K562 (cell line): Measurements from ENCODE around the gene PTPRT. TPM values are rescaled to one million over a fixed set of nuclear protein-coding genes. Genes with fewer than 3 reads are reported as not detected.

Experiments used
- ATAC-seq: fragments of 200-7000 bp; cut with Tn5 transposase; 3 replicates; pipeline ENCODE4 v1.9.1; 2020; ENCODE audit warnings: moderate library complexity
- BruUV-seq: library from RNA; stranded (reverse); fragments of 400-500 nt; replicated peaks from 2 replicates; lab custom pipeline; 2021; lab: Mats Ljungman, UMichigan
- CTCF ChIA-PET: fragments of 300-600 bp; formaldehyde crosslinking; extraction: SDS; loops from one replicate; lab custom pipeline; 2021; ENCODE audit warnings: low intra/inter-chr PET ratio; lab: Yijun Ruan, JAX
- POLR2A ChIA-PET: fragments of 300-600, 350-650 bp; sonication (Branson Sonifier 250); formaldehyde crosslinking; extraction: SDS; loops from one replicate; lab custom pipeline; 2021; ENCODE audit warnings: antibody characterized with exemption, inconsistent platforms; lab: Yijun Ruan, JAX
- DNase-seq, 4 experiments: peaks; one replicate each; pipeline versions ENCODE4 v3.0.0 to v3.0.0-alpha.2; 2011 to 2018; ENCODE audit warnings: low spot score in 3 of 4, mixed read lengths in 3 of 4; ENCODE audit errors: extremely low read depth in 1 of 4
- FAIRE-seq: peaks from 2 replicates; lab custom pipeline; 2011; peaks lifted over from hg19 to GRCh38; lab: Jason Lieb, UNC
- H2AFZ ChIP-seq: 2 replicates; pipeline ENCODE4 v1.6.0; 2011; ENCODE audit warnings: low read depth, low read length, control low read depth, inconsistent platforms
- H3K27ac ChIP-seq: fragments of 200-600 bp; 3 replicates; pipeline ENCODE4 v1.8.0; 2011; ENCODE audit warnings: low read depth, mild to moderate bottlenecking, control low read depth, inconsistent platforms, low read length, moderate library complexity, mixed read lengths; ENCODE audit errors: extremely low read depth
- H3K27me3 ChIP-seq, 2 experiments: fragments of 300-600 bp in 1 of 2; 2 replicates in 1 of 2; 3 replicates in 1 of 2; pipeline versions ENCODE4 v1.6.0 to v1.8.0; 2011; ENCODE audit warnings: inconsistent platforms in 2 of 2, low read length in 2 of 2, mild to moderate bottlenecking in 1 of 2, mixed read lengths in 1 of 2, moderate library complexity in 1 of 2; ENCODE audit not compliant: control insufficient read depth in 2 of 2, insufficient read depth in 2 of 2
- H3K36me3 ChIP-seq: fragments of 300-600 bp; 3 replicates; pipeline ENCODE4 v1.8.0; 2011; ENCODE audit warnings: mild to moderate bottlenecking, low read length, inconsistent platforms; ENCODE audit not compliant: control insufficient read depth, insufficient read depth
- H3K4me1 ChIP-seq, 2 experiments: fragments of 200-600 bp in 1 of 2; replicated peaks in 1 of 2; 2 replicates in 1 of 2; 3 replicates in 1 of 2; pipeline versions ENCODE4 v1.5.1 to v1.8.0; 2011; ENCODE audit warnings: inconsistent platforms in 2 of 2, low read length in 2 of 2, mild to moderate bottlenecking in 1 of 2, mixed read lengths in 1 of 2, moderate library complexity in 1 of 2; ENCODE audit not compliant: control insufficient read depth in 2 of 2, insufficient read depth in 2 of 2
- H3K4me2 ChIP-seq: 2 replicates; pipeline ENCODE4 v1.6.1; 2011; ENCODE audit warnings: low read length, control low read depth, inconsistent platforms, mixed read lengths; ENCODE audit not compliant: insufficient read depth
- H3K4me3 ChIP-seq: fragments of 200-600 bp; sonication (generic), shearing (Covaris generic); 2 replicates; pipeline ENCODE4 v1.5.1; 2016; ENCODE audit warnings: control low read depth, inconsistent platforms
- H3K79me2 ChIP-seq: fragments of 200-600 bp; 3 replicates; pipeline ENCODE4 v1.8.0; 2011; ENCODE audit warnings: low read length, inconsistent platforms; ENCODE audit not compliant: control insufficient read depth, insufficient read depth
- H3K9ac ChIP-seq, 2 experiments: 2 replicates each; pipeline versions ENCODE4 v1.6.0 to v1.6.1; 2011; ENCODE audit warnings: low read depth in 2 of 2, low read length in 2 of 2, control low read depth in 1 of 2, inconsistent platforms in 1 of 2, mild to moderate bottlenecking in 1 of 2, mixed read lengths in 1 of 2; ENCODE audit not compliant: insufficient read depth in 1 of 2
- H3K9me1 ChIP-seq: one replicate; pipeline ENCODE4 v1.6.0; 2011; ENCODE audit warnings: inconsistent platforms, mild to moderate bottlenecking, low read length, moderate library complexity; ENCODE audit not compliant: control insufficient read depth, insufficient read depth
- H3K9me3 ChIP-seq: replicated peaks from 2 replicates; pipeline ENCODE4 v1.5.1; 2011; ENCODE audit warnings: low read depth, low read length, inconsistent platforms; ENCODE audit not compliant: control insufficient read depth, insufficient read depth
- H4K20me1 ChIP-seq: replicated peaks from 2 replicates; pipeline ENCODE4 v1.6.1; 2011; ENCODE audit warnings: low read length, inconsistent platforms, mixed read lengths; ENCODE audit not compliant: control insufficient read depth, insufficient read depth
- ATF4 ChIP-seq: fragments of 450-650 bp; formaldehyde crosslinking; IDR thresholded peaks from 2 replicates; pipeline ENCODE4 v1.4.0; 2022; ENCODE audit warnings: mild to moderate bottlenecking, moderate library complexity
- MBD1 ChIP-seq: fragments of 250-450 bp; sonication (Bioruptor Pico); IDR thresholded peaks from 2 replicates; pipeline ENCODE4 v1.8.0; 2022; ENCODE audit warnings: inconsistent platforms
- NELFE ChIP-seq: IDR thresholded peaks from 2 replicates; pipeline ENCODE4 v1.6.1; 2011; ENCODE audit warnings: mild to moderate bottlenecking; ENCODE audit not compliant: insufficient read depth, insufficient read length
- PTTG1 ChIP-seq: fragments of 450-650 bp; IDR thresholded peaks from 2 replicates; pipeline ENCODE4 v1.6.1; 2016; ENCODE audit warnings: low read depth, mild to moderate bottlenecking, missing genetic modification characterization, missing compliant biosample characterization
- SRSF3 ChIP-seq: fragments of 200-400 bp; formaldehyde crosslinking; IDR thresholded peaks from 2 replicates; pipeline ENCODE4 v1.6.1; 2016; ENCODE audit warnings: mild to moderate bottlenecking, low read length, moderate library complexity; ENCODE audit not compliant: insufficient read depth
- SUPT5H ChIP-seq: fragments of 450-650 bp; IDR thresholded peaks from 2 replicates; pipeline ENCODE4 v1.6.1; 2016
- WGBS: fragments of 100-300 bp; shearing (Covaris generic); methylation state at CpG from one replicate; pipeline ENCODE4 v1.1.6; 2016; ENCODE audit warnings: low coverage, mixed read lengths; ENCODE audit not compliant: insufficient coverage; ENCODE audit errors: missing lambda C conversion rate; 5-methylcytosine and 5-hydroxymethylcytosine counted together
- in situ Hi-C: fragments of 300-500 bp; cut with MboI; formaldehyde crosslinking; loops from 4 replicates; pipeline ENCODE4 v1.15.0; 2018; ENCODE audit warnings: inconsistent platforms, mixed read lengths
- intact Hi-C: fragments of 100-400 bp; cut with micrococcal nuclease; formaldehyde crosslinking; loops from 2 replicates; pipeline ENCODE4 v1.14.2; 2022
- polyA plus RNA-seq, 8 experiments: library from polyadenylated mRNA; depleted of rRNA in 4 of 8; stranded (reverse) in 5 of 8; unstranded in 3 of 8; fragments of >200 nt; fragmentation: Nextera tagmentation in 2 of 8; fragmentation: Illumina TruSeq in 1 of 8; extraction: Ambion mirVana in 2 of 8; extraction: Trizol in 1 of 8; gene quantifications; 2 replicates each; pipeline versions ENCODE4 v1.2.1 to v1.2.3, GENCODE V29; 2011 to 2014; ENCODE audit warnings: inconsistent platforms in 1 of 8, missing spikeins in 1 of 8
- total RNA-seq, 7 experiments: library from RNA; depleted of rRNA in 6 of 7; stranded (reverse); fragments of >200 nt in 6 of 7; fragmentation: Illumina TruSeq in 2 of 7; extraction: Trizol in 2 of 7; gene quantifications; 2 replicates each; pipeline versions ENCODE4 v1.2.1 to v1.2.3, GENCODE V29; 2011 to 2021; ENCODE audit warnings: low replicate concordance in 1 of 7

The PTPRT gene
- total and polyA plus RNA-seq, 9 of the 15 experiments (the other 6 are each of a cell fraction or from before 2014, with no cell fraction given): not detected

GRCh38 chr20:42611423-42611822 lies 578.3 kb downstream of the PTPRT start:
- 0% methylated on average over 4 of the region's 4 CpGs for WGBS
- POLR2A ChIA-PET: no interaction called here
- no peak for FAIRE-seq
- no peaks in the 10 kb centered on the region for H3K27me3 ChIP-seq
- no peak for DNase-seq
- CTCF ChIA-PET: no interaction called here
- no peaks in the 10 kb centered on the region for H3K9me3 ChIP-seq
- in situ Hi-C loops (no loop called here), intact Hi-C loops (no loop called here)
- TF ChIP-seq ATF4 (CRISPR knock-in tag): no peak
- no peak for TF ChIP-seq SRSF3
- TF ChIP-seq SUPT5H: no peak
- TF ChIP-seq PTTG1 (tag): no peak
- no peak for TF ChIP-seq NELFE
- TF ChIP-seq MBD1: no peak
- no peak overlapping the region for H2AFZ ChIP-seq
- BruUV-seq: no TSS peak
- H3K9me1 ChIP-seq: no peaks in the 10 kb centered on the region
- no peak overlapping the region for H3K4me2 ChIP-seq
- no peaks in the 10 kb centered on the region for H4K20me1 ChIP-seq
- H3K9ac ChIP-seq: no peak overlapping the region
- no peaks in the 10 kb centered on the region for H3K4me1 ChIP-seq
- H3K27ac ChIP-seq: no peak overlapping the region
- H3K79me2 ChIP-seq: no peaks in the 10 kb centered on the region
- H3K4me3 ChIP-seq: no peak overlapping the region
- no peak for ATAC-seq
- H3K36me3 ChIP-seq: no peaks in the 10 kb centered on the region
